Measurements from ENCODE around the gene CCBE1.

Gene CCBE1

DNA sequence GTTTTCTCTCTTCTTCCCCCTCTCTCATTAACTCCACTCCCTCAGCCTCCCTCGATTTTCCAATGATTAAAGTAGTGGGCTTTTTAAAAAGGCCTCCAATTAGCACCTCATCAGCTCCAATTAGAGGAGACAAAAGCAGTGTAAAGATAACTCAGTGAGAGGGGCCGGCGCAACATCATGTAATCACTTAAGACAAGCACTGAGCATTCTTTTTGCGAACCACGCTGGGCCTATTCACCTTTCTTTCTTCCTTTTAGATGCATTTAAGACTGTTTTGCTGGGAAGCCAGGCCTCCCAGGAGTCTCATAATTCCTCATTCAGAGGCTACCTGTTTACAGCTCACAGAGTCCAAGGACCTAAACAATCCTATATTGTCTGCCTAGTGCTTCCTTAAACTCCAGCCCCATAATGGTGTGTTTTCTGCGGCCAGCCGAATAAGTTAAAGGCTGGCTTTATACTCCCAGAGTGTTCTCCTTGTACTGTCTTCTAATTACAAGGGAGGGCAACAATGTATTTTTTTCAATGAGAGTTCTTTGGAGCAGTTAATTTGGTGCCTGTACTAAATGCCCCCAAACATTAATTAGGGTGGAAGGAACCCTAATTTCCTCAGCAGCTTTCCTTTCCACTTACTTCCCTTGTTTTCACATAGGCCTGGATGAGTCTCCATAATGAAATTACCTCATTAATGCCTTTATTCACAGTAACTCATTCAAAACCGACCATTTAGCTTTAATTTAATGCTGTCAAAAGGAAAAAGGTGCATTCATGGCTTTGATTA lies 310.1 kb downstream of the CCBE1 start:
- no peak for DNase-seq (ENCODE audit: low read depth)

DNA sequence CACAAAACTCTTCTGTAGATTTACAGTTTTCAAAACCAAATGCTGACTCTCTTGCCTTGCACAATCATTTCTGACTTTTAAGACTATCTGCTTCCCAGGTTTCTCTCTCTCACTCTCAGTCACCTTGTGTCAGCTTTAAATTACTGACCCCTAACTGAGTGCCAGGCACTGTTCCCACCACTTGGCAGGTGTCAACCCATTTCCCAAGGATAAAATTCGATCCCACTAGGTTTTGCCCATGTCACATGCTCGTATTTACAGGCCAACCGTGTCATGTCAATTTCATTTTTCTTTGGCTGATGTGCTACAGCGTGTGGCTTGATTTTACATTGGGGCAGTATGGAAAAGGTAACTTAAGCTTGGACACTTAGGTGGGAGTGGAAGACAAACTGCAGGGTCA lies 312.0 kb downstream of the CCBE1 start:
- DNase-seq (ENCODE audit: low read depth): no peak

DNA sequence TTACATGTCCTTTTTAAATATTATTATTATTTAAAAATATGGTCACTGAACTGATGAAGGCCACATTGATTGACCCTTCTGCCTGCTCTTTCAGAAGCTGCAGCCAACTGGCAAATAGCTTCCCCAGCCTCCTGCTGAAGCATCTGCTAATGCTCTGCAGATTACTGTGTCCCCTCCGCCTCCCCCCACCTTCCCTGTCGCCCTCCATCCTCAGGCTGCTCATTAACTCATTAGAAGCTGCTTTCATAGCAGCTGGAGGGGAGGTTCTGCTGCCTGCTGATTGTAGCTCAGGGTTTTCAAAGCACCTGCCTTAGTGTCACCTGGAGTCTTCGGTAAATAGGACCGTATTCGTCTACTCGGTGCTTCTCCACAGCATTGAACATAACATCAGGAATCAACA lies 313.4 kb downstream of the CCBE1 start:
- DNase-seq (ENCODE audit: low read depth): no peak

DNA sequence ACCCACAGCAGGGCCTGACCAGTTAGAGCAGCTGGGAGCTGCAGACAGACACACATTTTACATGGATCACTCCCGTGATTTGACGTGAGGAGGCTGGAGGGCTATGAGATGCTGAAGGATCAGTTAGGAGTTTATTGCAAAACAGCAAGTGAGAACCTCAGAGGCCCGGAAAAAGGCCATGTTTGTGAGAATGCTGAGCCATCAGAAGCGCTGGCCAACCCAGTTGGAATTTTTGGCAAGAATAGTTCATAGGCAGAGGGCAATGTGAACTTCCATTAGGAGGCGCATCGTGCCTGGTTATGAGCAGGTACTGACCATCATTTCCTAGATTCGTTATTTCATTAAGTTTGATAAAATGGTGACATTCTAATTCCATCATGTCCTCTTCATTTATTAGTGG lies 314.8 kb downstream of the CCBE1 start:
- DNase-seq (ENCODE audit: low read depth): no peak

DNA sequence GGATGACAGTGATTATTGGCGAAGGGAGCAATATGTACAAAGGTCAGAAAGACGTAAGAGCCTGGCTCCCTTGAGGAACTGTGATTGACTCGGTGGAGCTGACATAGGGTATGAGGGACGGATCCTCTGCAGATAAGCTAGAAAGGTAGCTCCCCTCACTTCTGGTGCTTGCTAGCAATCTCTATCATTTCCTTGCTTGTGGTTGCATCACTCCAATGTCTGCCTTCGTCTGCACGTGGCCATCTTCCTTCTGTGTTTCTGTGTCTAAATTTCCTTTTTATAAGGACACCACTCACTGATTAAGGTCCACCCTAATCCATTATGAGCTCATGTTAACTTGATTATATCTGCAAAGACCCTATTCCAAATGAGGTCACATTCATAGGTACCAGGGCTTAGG lies 315.3 kb downstream of the CCBE1 start:
- DNase-seq (ENCODE audit: low read depth): no peak

Data from CMK (cell line).